GM18858 (cell line): ENCODE results near the gene CD300LF.

Experiments used
- ATAC-seq: cut with Tn5 transposase; IDR thresholded peaks from one replicate; pipeline ENCODE4 v1.9.1; 2021; ENCODE audit not compliant: unreplicated experiment

The CD300LF gene

DNA sequence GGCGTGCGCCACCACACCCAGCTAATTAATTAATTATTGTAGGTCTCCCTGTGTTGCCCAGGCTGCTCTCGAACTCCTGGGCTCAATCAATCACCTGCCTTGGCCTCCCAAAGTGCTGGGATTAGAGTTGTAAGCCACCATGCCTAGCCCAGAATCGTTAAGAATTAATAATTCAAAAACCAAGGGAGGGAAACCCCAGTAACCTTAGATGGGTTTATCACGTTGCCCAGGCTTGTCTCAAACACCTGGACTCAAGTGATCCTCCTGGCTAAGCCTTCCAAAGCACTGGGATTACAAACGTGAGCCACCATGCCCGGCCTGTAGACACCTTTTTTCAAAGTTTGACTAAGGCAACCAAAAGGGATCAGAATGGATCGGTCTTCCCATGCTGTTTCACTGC, 21.6 kb downstream of the CD300LF start:
- ATAC-seq: no peak

DNA sequence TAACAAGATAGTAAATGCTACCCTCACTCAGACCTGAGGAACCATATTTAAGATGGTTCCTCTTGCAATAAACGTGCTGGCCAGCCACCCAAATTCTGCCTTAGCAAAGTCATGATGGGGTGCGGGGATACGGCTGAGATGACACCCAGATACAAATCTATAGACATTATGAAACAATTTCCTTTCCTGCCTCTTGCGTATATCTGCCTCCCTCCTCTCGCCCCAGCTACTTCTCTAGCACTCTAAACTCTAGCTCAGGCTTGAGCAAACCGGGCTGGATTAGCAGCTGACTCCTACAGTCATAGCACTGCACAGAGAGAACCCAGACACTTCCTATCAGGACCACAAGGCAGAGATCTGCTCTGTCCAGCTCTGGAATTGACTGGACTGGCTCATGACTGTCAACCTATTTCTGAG, 22.3 kb downstream of the CD300LF start:
- ATAC-seq: no peak

DNA sequence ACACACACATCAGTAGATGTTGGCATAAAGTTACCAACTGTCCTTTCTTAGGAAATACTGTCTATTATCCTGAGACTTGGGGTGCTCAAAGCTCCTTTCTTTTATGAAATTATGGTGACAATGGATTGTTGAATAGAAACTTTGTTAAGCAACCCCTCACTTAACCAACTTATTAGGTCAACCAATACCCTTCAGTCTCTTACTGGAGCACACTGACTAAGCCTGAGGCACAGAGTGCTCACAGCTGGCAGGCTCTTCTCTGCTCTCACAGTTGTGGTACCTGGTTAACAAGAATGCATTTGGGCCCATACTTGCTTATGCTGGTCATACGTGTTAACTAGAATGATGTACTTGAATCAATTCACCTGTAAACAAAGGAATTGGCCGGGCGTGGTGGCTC, 24.8 kb downstream of the CD300LF start:
- no peak for ATAC-seq

DNA sequence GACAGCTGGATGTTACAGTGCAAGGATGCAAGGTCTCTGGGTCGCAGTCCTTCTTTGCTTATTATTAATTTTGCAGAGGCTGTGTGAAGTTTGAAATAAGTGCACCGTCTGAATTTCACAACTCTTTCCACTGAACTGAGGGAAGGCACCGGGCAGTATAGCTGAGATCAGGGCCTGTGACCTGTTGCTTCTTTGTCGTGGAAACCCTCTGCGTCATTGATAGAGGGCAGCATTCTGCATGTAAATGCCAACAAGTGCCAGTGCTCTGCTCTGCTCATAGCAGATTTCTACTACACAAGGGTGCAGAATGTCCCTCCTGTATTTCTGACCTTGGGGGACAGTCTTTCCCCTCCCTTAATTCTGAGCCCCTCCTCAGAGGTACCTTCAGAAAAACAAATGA, 26.0 kb downstream of the CD300LF start:
- ATAC-seq: no peak

DNA sequence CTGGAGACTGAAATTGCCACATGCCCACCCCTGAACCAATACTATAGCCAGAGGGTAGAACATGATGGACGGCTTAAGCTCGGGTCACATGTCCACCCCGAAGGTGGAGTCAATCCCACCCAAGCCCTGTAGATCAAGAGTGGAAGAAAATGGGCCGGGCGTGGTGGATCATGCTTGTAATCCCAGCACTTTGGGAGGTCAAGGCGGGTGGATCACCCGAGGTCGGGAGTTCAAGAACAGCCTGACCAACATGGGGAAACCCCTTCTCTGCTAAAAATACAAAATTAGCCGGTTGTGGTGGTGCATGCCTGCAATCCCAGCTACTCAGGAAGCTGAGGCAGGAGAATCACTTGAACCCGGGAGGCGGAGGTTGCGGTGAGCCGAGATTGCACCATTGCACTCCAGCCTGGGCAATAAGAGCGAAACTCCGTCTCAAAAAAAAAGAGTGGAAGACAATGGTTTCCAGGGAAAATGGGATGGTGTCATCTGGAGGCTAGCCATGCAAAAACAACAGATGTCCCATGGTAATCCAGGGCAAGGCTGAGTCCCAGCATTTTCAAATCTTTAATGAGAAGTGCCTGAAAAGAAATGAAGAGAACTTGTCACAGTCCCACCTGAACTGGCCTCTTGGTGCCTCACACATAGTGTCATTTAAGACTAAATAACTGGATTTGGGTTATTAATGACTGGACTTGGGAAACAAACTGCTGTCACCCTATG, 30.1 kb downstream of the CD300LF start:
- ATAC-seq: no peak

DNA sequence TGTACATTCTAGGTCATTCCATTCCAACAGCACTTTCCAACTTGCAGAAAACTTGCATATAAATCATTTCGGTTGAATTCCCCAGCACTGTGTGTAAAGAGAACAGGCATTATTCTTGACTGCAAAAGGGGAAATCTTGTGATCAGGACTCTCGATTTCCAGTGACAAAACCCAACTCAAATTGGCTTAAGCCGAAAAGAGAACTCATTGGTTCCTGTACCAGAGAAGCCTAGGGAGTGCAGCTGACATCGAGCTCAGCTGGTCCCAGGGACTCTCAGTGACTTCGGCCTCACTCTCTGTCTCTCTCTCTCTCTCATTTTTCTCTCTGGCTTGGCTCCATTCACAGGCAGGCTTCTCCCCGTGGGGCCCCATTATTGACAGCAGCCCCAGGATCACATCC, 30.7 kb downstream of the CD300LF start:
- ATAC-seq: no peak

DNA sequence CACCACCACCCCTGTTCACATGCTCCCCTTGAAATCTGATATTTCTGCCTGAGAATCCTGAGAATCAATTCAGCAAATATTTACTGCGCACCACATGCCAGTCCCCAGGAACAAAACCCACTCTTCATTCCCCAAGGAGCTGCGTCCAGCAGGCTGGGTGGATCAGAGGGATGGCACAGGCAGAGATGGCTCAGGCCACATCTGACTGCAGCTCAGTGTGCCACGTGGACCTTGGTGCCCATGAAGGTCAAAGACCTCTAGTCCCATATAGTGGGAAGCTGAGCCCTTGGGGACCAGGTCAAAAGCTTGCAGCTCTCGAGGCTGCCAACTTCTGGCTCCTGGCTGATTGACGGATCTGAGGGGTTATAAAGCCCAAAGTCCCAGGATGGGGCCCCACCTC, 31.8 kb downstream of the CD300LF start:
- no peak for ATAC-seq

DNA sequence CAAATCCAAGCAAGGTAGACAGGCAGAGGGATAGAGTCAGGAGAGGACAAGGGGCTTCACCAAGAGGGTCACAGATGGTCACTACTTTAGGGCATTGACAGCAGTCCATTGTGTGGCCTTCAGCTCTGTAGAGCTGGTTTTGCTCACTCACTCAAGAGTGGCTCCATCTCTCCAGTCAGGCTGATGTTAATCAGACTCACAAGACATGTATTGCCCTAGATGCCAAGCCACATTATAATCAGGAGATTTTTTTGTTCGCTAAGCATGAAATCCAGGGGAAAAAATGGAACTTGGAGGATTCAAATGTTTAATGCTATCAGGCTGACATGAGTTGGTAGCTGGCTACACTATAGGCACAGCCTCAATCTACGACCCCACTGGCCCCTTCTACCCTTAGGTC, 32.5 kb downstream of the CD300LF start:
- no peak for ATAC-seq

DNA sequence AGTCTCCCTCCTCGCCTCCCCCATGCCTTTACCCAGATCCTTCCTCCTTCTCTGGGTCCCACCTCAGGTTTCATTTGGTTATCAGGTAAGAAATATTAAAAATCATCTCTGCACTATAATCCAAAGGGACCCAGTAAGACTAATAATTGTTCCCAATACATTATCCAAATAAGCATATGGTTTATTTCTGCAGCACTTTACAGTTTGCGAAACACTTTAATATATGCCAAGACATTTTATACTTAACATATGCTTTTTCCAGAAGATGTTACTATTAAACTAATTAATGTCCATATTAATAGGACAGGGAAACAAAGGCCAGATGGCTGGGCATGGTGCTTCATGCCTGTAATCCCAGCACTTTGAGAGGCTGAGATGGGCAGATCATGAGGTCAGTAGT, 33.3 kb downstream of the CD300LF start:
- no peak for ATAC-seq

DNA sequence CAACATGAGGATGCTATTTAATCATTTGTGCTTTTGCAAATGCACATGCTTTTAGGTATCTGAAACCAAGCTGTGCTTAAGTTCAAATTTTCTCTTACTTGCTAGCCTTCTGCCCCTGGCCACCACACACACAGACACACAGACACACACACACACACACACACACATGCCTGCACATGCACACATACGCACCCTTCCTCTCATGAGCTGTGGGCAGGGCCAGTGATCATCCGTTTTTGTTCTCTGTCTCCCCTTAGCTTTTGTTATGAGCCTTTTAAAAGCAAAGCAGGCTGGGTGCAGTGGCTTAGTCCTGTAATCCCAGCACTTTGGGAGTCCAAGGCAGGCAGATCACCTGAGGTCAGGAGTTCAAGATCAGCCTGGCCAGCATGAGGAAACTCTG, 34.2 kb downstream of the CD300LF start:
- ATAC-seq: no peak

DNA sequence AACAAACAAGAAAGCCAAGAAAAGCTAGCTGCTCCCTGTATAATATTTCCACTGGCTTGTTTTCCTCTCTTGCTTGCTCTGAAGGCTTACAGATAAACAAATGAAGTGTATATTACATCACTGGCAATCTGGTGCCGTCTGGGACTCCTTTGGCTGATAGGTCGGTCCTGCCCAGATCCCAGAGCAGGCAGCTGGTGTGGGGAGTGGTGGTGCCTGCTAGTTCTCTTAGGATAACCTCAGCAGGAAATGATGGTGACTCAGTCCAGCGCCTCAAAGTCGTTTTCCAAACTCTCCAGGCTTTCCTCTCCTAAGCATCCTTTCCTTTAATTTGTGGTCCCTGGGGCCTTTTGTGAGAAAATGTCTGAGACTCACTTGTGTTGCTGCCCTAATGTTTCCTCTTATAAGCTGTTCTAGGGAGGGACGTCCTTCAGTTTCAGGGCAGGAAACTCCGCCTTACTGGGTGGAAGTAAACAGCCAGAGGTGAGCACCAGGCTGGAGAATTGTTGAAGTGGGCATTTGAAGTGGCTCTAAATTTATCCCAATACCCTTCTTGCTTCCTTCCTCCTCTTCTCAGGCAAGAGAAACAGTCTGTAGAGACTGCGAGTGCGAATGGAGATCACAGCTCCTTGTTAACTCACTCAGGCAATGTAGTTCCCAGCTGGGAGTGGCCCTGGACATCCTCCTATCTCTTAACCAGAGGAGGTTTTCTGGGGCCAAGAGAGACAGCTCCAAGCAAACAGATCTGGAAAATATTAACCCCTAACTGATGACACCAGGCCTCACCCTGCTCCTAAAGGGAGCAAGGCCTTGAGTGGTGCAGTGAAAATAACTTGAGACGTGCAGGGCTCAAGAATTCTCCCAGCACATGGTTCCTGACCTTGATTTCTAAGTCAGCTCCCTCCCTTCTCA, 34.9 kb downstream of the CD300LF start:
- ATAC-seq: no peak

DNA sequence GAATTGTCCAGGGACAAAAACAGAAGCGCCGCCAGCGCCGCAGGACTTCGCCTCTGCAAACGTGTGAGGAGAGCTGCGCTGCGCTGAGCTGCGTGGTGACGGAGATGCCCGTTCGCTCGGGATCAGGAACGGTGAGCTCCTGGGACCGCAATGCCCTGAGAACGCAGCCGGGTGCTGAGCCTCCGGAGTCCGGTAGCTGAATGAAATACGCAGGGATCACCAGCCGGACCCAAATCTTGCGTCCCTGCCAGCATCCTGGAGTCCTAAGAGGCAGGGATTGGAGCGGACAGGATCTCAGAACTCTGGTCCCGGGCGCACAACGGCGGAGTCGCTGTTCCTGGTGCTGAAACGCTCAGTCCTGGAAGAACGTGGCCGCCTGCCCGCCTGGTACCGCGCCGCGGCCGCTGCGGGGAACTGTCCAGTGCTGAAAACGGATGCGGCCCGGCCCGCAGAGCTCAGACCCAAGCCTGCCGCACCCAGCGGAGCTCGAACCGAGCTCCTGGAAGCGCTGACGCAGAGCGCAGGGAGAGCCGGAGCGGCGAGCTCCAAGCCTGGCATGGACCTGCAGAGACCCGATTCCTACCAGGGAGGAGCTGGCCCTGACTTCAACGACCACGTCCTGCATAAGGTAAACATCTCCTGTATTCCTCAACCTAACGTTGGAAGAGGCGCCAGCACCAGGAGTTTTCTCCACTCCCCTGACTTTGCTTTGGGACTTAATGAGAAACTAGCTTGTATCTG, 41.5 kb downstream of the CD300LF start:
- no peak for ATAC-seq

DNA sequence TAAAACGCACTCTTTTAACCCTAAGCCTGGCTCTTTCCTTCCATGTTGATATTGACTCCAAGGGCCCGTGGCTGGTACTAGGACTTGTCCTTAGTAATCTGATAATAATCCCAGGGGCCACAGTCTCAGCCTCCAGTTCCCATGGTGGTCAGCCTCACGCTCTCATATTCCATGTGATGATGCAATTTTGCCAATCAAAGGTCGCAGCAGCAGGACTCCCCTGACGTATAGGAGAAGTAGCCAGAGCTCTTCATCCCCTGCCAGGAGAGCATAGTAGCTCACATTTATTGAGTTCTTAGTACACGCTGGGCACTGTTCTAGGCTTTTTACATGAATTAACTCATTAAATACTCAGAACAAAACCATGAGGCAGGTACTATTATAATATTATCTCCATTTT, 42.4 kb downstream of the CD300LF start:
- no peak for ATAC-seq

DNA sequence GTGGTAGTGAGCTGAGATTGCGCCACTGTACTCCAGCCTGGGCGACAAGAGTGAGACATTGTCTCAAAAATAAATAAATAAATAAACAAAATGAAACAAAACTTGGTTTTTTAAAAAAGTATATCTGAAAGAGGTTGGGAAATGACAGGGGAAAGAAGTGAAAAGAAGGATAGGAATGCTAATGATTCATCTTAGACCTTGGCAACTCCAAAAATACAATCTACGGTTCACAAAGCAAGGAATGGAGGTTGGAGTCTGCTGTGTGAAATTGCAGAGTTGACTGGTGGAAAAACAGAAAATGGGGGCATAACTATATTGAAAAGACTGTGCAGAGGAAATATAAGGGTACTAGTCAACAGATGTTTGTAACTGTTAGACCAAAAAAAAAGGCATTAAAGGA, 49.2 kb downstream of the CD300LF start:
- ATAC-seq: no peak

DNA sequence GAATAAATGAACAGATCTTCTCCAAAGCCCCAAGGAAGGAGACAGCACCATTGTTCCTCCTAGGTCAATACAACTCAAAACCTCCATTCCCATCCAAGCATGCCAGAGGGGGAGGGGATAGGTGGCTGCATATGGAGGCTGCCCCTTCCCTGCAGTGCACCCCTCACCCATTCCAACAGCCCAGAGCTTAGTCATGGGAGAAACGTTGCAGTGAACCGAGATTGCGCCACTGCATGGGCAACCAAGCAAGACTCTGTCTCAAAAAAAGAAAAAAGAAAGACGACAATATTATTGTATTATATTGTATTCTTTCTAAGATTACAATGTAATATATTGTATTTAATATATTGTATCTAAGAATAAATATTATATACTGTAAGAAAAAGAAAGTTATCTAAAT, 52.8 kb downstream of the CD300LF start:
- ATAC-seq: no peak

DNA sequence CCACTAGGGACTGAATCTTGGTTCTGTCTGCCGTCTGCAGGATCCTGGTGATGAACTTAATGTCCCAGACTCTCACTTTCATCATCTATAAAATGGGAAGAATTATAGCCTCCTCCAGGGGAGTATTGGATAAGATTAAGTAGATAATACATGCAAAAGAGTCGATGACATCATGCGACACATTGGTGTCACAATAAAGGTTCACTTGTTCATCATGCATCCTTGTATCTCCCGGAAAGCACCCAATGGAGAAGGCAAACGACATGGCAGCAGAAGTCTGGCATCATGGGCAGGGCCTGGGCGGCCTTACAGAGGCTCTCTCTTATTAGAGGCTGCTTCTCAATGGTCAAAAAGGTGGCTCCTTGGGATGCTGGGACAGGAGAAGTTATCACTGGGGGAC, 54.1 kb downstream of the CD300LF start:
- no peak for ATAC-seq

DNA sequence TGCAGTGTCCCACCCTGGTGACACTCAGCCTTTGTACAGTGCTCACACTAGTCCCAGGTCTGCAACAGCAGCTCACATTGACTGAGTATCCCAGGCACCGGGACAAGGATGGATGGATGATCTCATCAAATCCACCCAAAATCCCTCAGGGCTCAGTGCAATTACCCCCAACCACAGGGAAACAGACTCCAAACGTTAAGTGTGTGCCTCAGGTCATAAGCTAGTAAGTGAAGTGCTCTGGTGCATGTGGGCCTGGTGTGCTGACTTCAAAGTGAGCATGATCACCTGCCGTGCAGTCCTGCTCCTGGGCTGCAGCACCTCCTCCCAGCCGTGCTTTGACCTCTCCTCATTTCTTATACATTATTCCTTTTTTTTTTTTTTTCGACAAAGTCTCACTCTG, 58.0 kb downstream of the CD300LF start:
- ATAC-seq: no peak

DNA sequence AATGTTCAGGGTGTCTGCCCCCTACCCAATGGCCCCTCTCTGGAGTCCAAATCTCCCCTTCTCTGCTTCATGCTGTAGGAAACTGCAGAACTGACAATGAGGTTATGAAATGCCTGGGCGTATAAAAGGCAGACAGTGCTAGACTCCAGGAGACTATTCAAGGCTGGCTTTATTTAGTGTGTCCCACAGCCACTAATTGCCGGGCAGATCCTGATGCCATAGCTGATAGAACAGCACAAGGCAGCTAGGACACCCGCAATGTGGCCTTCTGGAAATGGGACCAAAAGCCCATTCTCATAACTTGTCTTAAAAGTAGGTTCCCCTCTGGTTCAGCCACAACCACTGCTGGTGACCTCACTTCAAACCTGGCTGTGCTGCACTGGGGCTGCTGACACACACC, 60.7 kb downstream of the CD300LF start:
- ATAC-seq: no peak

DNA sequence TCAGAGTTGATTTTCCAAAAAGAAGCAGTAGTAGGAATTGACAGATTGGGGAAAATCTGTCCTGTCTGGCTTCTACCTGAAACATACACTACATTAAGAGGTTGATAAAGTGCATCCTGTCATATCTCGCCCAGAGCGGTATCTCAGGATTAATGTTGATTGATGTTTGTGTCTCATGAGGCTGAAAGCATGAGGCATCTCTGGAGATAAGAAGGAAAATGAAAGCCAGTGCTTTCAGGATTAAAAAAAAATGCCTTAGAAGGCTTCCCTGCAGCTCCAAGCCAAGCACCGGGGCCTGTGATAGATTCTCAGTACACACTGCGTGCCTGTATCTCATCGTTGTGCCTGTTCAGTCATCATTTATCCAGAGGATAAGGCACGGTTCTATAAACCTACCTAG, 62.8 kb downstream of the CD300LF start:
- ATAC-seq: no peak

DNA sequence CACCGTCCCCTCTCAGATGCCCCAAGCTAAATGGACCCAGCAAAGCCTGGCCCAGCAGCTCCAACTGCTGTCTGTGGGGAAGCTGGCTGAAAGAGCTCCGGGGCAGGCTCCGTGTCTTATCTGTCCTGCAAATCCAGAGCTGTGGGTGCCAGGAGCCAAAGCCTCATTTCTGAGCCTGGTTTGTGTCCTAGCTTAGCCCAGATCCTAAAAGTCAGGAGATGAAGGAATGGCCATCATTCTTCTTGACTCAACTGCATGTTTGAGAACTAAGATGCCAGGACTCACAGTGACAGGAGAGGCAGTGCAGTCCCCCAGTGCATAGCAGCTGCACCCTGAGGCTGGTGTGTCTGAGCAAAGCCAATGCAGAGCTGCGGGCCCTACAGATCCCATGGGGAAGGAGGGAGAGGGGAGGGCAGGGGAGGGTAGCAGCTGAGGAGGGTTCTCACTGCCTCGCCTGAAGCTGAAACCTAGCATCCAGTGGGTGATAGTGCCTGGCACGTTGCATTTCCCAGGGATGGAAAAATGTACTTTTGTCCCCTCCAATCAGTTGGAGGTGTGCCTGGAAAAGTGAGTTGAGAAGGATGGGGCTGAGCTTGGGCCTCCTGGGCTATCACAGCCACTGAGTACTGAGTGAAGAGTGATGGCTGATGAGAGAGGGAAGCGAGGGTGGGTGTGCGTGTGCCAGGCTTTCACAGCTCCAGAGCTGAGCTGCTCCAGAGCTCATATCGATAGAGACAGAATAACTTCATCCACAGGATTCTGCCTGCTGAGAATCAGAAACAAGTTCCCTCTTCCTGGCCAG, 64.7 kb downstream of the CD300LF start:
- ATAC-seq: no peak

DNA sequence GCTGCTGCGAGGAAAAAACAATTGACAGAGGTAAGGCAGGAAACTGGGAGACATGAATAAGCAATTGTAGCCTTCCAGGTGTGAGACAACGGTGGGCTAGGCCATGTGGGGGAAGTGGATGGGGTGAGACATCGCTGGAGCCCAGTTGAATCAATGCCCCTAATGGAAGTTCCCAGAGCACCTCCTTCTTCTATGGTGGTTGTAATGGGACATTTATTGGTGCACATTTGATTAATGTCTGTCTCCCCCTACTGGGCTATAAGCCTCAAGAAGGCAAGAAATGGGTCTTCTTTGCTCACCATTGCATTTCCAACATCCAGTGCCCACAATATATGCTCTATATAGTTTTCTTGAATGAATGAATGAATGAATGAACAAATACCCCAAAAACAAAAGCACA, 66.5 kb downstream of the CD300LF start:
- ATAC-seq: no peak
